Measurements from ENCODE around the gene CXCR2.

The CXCR2 gene

GRCh38 chr2:218179782-218180181, 54.0 kb downstream of the CXCR2 start:
- DNase-seq (ENCODE audit: insufficient read length, low spot score) (no peak), FAIRE-seq (no peak)

GRCh38 chr2:218180467-218181114, 54.8 kb downstream of the CXCR2 start:
- no peak for DNase-seq (ENCODE audit: insufficient read length, low spot score)
- FAIRE-seq, result no peak

GRCh38 chr2:218184331-218184730, 58.5 kb downstream of the CXCR2 start:
- DNase-seq (ENCODE audit: insufficient read length, low spot score) (no peak), FAIRE-seq (no peak)

- FAIRE-seq, result peak; percentile 89
- DNase-seq (ENCODE audit: insufficient read length, low spot score), result peak; percentile 54
Measured at GRCh38 chr2:218186355-218186766, 60.5 kb downstream of the CXCR2 start.
